B cell (primary cell): ENCODE results near the gene C9orf78.

Source experiments
- CTCF ChIP-seq: fragments of 200-600 bp; IDR thresholded peaks from one replicate; pipeline ENCODE4 v1.8.0; 2022; ENCODE audit warnings: antibody characterized with exemption, mild to moderate bottlenecking
- EZH2 ChIP-seq: IDR thresholded peaks from 2 replicates; pipeline ENCODE4 v1.6.1; 2012; ENCODE audit warnings: borderline replicate concordance, low read depth, mild to moderate bottlenecking, moderate library complexity, low read length; ENCODE audit not compliant: insufficient read depth, poor library complexity, severe bottlenecking

- TF ChIP-seq CTCF, result no peak
- TF ChIP-seq EZH2, result no peak
Measured at GRCh38 chr9:129809346-129809745, 25.7 kb downstream of the C9orf78 start.
